Stimulated activated naive CD4-positive, alpha-beta T cell treated with Interleukin-2 at 50 U/mL for 16 hours (primary cell): Measurements from ENCODE around the gene TSSK3.
"Not testable (repeated sequence)": the region's sequence is repeated elsewhere in the genome, so short reads cannot be mapped to it uniquely, and the experiment has no call there.

ENCODE experiments used
- DNase-seq: peaks from one replicate; lab custom pipeline; 2025; lab: John Stamatoyannopoulos, UW

TSSK3 gene

DNA sequence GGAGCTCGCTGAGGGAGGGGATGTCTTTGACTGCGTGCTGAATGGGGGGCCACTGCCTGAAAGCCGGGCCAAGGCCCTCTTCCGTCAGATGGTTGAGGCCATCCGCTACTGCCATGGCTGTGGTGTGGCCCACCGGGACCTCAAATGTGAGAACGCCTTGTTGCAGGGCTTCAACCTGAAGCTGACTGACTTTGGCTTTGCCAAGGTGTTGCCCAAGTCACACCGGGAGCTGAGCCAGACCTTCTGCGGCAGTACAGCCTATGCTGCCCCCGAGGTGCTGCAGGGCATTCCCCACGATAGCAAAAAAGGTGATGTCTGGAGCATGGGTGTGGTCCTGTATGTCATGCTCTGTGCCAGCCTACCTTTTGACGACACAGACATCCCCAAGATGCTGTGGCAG, 1.4 kb downstream of the TSSK3 start:
- DNase-seq = no peak

DNA sequence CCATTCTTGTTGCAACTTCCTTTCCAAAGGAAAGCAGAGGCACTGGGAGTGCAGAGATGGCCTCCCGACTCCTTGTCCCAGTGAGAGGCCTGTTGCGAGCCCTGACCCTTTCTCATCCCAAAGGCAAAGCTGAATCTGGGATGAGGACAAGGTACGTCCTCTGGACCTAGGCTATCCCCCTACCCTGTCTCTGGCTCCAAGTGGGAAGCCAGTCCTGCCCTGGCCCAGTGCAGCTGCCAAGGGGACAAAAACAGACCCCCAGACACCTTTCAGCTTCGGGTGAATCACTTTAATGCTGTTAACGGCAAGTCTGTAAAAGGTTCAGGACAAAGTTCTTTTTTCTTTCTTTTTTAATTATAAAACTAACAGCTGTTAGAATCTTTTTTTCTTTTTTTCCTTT, 2.5 kb downstream of the TSSK3 start:
- no peak for DNase-seq

DNA sequence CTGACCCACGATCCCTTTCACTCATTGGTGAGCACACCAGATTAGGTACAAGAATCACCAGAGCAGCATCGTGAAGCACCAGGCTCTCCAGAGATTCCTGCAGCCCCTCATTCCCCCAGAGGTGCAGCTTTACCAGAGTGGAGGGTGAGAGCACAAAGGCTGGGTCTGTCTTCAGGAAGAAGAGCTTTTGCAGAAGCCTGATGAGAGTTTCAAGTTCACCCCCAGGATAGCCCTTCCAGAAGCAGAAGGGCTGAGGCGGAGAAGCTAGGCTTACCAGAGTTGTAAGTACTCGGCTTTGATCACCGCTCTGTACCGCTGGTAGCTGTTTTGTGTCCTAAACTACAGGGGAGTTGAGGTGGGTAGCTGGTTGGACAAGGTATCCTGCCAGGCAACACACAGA, 3.1 kb downstream of the TSSK3 start:
- no peak for DNase-seq

DNA sequence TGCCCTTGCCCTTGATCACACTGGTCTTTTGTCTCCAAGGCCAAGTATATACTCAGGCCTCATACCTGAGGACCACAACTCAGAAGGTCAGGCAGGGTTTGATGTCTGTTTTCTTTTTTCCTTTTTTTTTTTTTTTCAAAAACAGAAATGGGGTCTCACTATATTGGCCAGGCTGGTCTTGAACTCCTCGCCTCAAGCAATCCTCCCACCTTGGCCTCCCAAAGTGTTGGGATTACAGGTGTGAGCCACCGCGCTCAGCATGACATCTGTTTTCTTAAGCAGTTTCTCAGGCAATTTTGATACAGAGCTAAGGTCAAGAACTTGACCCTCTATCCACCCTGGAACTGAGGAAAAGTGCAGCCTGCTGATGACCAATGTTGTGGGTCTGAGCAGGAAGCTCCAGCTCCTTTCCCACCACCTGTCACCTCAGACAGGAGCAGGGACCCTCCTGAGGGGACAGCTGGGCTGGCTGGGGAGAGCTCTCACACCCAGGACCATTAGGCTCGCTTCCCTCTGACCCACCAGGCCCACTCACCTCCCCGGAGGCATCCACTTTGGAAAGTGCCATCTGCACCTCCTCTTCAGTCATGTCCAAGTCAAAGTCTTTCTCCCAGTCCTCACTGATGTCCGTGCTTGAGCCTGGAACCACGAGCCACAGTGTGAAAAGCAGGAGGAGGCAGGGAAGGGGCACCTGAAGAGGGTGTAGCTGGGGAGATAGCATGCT, 5.7 kb downstream of the TSSK3 start:
- no peak for DNase-seq

DNA sequence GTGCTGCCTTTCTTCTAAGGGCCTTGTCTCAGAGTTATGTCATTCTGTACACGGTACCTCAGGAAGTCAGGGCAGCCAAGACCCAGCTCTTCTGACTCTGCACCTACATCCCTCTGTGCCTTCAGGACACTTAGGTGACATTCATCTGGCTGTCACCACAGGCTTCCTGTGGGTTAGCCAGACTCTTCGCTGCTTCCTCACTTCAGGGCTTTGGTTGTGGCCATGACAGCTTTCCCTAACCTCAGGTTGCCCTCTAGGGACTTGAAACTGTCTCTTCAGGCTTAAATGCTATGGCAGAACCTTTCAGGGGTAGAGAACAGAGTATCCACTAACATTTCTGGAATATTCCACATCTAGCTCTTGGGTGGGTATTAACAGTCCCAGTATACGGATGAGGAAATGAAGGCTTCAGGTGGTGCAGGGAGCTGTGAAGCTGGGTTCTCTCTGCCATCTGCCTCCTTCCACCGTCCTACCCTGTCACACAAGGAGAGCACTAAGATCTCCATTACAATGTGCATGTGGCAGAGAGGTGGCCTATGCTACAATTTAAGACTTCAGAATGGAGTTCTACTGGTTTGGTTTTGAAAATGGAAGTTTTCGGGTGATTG, 9.9 kb downstream of the TSSK3 start:
- peak; percentile 24 for DNase-seq

DNA sequence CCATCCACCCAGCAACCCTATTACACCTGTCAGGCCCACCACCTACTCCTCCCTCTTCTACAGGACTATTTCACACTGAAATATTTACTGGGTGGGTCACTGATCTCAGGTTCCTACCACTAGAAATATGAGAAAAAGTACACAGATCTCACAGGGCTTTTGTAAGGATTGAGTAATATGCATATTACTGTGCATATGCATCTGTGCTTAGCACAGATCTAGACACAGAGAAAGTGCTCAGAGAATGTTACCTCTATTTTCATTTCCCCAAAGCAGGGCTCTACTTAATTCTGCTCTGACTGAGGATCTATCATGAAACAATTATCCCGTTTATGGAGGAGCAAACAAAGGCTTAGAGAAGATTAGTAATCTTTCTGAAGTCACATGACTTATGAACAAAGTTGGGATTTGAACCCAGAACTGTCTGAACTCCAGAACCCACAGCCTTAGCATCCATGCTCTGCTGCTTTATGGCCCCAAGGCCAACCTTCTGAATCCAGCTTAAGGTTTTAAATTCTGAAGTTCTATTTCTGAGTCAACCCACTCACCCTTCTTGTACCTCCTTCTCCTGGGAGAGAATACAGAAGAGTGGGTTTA, 11.8 kb downstream of the TSSK3 start:
- no peak for DNase-seq

DNA sequence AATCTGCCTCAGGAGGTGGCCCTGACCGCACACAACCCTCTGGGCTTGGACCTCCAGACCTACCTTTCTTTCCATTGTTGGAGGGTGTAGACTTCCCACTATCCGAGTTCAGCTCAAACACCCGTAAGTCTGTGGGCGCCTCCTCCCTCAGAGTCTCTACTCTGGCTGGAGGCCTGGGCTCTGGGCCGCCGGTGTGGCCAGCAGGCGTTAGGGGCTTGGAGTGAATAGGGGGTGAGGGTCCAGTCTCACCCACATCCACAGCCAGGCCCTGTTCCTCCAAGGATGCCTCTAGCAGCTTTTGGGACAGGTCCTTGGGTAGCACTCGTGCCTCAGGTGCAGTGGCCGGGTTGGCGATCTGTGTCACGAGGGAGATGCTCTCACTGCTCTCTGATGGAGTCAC, 13.9 kb downstream of the TSSK3 start:
- DNase-seq = no peak

DNA sequence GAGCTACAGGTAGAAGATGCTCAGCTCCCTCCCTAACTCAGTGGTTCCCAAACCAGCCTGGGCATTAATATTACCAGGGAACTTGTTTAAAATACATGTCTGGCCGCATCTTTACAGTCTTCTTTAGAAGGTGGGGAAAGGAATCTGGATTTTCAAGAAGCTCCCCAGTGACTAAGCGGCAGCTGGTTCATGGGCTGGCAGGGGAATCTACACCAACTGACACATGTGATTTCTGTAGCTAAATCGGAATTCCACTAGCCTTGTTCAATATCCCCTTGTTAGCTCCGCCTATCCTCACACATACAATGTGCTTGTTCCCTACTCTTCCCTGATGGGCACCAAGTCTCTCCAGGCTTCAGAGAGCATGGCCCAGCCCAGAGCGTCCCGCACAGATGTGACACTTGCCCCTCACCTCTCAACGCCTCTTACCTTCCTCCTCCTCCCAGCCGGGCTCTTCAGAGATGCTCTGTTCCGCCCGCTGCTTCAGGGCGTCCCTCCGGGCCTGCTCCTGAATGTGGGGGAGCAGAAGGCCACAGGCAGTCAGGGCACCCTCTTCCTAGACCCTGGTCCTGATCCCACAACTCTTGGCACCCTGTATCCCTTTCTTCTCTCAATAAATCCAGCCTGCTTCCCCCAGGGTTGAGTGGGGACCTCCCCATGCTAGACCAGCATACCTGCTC, 15.3 kb downstream of the TSSK3 start:
- DNase-seq = no peak

DNA sequence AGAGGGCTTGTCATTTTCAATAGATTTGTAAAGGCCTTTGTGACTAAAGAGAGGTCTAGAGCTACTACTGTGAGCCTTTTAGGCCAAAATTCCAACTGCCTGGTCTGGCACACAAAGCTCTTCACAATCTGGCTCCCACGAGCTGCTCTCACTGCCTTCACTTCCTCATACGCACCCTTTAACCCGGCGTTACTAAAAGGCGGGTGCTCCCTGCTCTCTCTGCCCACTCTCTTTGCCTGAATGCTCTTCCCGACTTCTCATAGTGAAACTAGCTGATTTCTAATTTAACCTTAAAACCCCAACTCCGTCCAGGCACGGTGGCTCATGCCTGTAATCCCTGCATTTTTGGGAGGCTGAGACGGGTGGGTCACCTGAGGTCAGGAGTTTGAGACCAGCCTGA, 17.7 kb downstream of the TSSK3 start:
- DNase-seq = no peak

DNA sequence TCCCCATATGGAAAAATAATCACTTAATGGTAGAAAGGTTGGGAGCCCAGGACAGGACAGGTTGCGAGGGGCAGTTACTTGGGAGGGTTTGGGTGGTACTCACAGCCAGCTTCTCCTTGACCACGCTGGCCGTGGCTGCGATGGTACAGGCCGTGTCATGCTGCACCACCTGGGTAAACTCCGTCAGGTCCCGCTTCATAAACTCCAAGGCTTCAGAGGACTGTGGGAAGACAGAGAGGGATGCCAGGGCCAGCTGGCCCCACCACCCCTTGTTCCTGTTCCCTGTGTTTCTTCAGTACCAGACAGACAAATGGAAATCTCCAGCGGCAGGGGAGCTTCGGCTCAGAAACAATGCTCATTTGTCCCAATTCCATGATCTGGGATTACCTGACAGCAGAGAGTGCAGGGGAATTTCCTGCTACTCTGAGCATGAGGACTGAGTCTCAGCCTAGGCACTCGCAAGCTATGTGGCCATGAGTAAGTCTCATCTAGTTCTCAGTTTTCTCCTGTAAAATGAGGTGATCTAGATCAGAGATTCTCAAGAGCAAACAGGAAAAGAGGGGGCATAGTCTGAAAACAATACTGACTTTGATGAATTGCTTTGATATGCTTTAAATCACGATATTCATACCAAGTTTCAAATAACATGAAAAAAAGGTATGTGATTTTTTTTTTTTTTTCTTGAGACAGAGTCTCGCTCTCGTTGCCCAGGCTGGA, 24.5 kb downstream of the TSSK3 start:
- no peak for DNase-seq

DNA sequence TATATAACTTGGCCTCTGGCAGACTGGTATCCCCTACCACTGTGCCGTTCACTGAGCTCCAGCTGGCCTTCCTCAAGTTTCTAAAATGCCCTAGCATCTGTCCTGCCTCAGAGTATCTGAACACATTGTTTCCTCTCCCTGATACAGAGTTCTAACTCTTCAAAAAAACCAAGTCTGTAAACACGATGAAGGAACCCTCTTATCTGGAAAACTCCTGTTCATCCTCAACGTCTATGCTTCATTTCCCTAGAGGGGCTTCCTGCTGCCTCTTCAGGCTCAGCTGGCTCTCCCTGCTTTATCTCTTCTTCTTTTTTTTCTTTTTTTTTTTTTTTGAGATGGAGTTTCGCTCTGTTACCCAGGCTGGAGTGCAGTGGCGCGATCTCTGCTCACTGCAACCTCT, 26.3 kb downstream of the TSSK3 start:
- DNase-seq = no peak

DNA sequence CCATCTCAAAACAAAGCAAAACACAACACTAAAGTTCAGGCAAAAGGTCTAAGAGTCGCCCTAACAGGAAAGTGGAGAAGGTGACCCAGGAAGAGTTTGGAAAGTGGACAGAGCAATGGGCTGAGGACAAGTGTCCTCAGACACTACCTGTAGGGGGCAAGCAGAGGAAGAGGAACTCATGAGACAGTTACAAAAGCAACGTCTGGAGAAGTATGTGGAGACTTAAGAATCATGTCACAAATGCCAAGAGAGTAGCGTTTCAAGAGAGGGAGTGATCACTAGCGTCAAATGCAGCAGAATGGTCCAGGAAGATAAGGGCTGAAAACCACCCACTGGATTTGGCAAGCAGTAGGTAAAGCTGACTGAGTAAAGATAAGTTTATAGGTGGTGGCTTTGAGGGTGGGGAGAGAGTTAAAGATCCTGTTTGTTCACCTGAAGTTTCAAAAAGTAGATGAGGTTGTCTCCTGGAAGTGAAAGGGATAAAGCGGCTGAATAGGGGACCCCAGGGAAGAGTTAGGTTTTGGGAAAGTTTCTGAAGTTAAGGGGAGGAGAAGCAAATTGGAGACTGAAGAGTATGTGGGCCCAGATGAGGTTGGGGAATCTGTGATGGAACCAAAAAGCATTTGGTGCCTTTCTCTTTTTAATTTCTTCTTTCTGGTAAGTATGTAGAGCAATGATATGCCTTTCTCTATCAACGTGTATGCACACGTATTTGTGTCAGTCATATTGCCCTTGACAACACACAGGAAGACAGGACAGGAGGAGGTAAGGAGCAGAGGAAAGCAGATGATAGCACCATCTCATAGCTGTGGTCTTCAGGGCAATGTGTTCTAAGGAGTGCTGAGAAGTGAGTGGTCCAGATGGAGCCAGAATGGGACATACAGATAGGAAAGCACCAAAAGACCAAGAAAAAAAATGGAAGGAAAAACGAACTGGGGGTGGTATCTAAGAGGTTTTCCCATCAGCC, 28.8 kb downstream of the TSSK3 start:
- DNase-seq = no peak

DNA sequence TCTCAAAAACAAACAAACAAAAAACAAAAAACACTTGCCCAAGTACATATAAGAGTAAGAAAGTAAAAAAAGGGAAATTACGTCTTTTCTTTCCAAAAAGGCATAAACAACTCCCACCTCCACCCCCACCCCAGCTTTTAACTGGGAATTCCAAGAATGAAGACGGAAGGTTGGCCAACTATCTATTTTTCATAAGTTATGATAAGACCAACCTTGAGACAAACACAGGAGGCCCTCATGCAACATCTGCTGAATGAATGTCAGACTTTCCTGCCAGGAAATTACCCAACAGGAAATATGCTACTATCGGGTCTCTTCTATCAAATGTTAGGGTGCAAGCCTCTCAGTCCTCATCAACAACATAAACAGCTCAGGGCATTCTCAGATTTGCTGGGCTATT, 30.0 kb downstream of the TSSK3 start:
- no peak for DNase-seq

DNA sequence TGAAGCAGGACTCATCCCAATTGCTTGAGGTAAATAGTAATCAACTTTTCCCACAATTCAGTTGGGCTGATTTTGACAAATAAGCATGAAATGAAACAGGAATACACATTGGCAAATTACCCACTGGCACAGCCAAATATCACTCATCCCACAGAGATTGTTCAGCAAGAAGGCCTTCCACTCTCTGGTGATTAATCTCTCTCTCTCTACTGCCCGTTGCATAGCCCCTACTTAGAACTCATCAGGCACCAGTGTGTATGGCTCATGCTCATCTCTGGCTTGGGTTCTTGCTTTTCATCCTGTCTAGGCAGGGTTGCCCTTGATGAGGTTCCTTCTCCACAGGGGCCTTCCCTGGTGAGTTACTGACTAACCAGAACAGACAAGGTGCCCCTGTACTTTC, 30.8 kb downstream of the TSSK3 start:
- DNase-seq = no peak

DNA sequence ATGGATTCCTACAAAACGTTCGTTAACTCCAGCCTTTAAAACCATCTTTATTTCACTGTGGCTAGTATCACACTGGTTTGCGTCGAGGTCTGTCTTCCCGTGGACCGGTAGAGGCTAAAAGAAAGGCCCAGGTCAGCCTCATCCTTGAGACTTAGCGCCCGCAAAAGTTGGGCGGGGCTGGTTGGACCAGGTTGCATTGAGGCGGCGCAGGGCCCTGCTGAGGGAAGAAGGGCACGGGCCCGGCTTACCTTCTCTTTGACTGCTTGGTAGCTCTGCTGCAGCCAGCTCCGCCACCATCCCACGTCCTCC, 31.4 kb downstream of the TSSK3 start:
- no peak for DNase-seq

DNA sequence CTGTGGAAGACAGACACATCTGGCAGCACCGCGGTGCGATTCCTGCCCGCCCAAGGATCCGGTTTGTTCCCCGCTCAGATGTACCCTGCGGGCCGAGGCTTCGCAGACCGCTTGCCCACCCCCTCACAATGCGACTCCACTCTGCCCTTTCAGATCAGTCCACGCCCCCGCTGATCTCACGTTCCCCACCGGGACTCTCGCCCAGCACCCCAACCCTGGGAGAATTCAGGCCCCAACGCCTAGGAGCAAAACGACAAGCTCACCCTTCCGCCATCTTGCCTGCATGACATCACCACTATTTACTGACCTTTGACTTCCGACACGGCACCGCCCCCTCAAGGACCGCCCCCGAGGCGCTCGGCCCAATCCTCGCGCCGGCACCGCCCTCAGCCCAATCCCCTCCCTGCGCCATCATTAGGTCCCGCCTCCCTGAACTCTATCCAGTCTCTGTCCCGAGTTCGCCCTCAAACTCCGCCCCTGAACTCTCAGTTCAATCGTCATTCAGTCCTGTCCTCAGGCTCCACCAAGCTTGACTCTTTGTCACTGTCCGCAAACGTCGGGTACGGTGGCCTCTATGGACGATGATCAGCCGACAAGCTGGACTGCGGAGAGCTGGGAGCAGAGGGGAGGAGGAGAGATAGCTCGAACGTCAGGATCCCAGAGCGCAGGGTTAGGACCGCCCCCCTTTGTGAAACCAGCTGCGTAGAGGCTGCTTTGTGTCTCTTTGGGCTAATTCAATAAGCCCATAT, 32.0 kb downstream of the TSSK3 start, which contains the start of gene BSDC1:
Gene BSDC1 (minus strand): TSS at position 301 of the 749 bp plus-strand sequence. CDS start 27 bp downstream, at position 274.
- peak; percentile 98 for DNase-seq

DNA sequence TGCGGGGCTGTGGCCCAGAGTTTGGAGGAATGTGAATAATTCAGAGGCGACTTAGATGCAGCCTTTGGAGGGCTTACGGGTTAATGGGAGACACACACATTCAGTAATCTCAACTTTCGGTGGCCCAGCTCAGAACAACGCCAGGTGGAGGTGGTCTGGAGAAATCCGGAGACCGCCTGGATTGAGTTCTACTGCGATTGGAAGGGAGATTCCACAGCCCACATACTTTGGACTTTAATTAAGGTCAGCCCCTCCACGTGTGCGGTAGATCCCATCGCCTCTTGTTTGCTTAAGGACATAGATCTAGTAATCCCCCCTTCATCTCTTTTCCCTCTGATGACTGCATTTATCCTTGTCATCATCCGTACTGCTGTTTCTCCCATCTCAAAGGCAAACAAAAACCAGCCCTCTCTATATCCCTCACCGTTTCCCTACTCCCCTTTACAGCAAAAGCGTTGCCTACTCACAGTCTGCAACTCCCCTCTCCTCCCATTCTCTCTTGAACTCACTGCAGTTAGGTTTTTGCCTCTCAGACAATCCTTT, 32.6 kb downstream of the TSSK3 start:
- no peak for DNase-seq

DNA sequence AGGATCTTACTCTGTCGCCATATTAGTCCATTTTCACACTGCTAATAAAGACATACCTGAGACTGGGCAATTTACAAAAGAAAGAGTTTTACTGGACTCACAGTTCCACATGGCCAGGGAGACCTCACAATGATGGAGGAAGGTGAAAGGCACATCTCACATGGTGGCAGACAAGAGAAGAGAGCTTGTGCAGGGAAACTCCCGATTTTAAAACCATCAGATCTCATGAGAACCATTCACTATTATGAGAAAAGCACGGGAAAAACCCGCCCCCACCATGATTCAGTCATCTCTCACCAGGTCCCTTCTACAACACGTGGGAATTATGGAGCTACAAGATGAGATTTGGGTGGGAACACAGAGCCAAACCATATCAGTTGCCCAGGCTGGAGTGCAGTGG, 34.2 kb downstream of the TSSK3 start:
- DNase-seq = not testable (repeated sequence)

DNA sequence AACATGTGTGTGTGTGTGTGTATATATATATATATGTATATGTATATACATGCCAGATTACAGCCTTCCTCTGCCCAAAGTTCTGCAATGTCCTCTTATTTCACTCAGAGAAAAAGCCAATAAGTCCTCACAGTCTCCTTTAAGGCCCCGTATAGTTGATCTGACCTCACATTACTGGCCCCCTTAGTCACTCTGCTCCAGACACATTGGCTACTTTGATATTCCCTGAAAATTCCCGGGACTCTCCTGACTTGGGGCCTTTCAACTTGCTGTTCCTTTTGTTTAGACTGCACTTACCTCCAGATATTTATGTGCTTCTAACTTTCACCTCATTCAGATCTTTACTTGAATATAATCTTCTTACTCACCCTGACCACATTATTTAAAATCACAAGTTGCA, 36.1 kb downstream of the TSSK3 start:
- no peak for DNase-seq

DNA sequence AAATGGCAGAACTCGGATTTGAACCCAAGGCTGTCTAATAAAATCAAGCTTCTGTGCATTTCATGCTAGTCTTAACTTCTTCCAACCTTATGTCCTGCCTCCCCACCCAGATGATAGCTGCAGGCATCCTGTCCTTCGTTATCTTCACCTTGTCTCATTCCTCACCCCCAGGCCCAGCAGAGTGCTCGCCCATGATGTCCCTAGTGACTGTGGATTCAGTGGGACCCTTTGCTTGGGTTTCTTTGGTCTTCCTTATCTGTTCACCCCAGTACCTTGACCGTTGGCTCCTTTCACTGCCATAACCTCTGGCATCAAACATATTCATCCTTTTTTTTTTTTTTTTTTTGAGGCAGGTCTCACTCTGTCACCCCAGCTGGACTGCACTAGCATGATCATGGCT, 37.5 kb downstream of the TSSK3 start:
- no peak for DNase-seq
